NK-92 (cell line): Measurements from ENCODE around the gene CD14.
"Not testable (repeated sequence)": the region's sequence is repeated elsewhere in the genome, so short reads cannot be mapped to it uniquely, and the experiment has no call there.

Experiments
- DNase-seq: peaks from one replicate; lab custom pipeline; 2025; ENCODE audit not compliant: unreplicated experiment; lab: John Stamatoyannopoulos, UW

The CD14 gene

GRCh38 chr5:140633021-140633471 lies at the start of gene CD14:
Gene CD14 (minus strand): TSS chr5:140633175. CDS start chr5:140633071, 104 bp downstream.
- DNase-seq: no peak

- no peak for DNase-seq
These were observed 46.0 kb upstream of the CD14 start for GRCh38 chr5:140678993-140679392.

- no peak for DNase-seq
These were observed 45.0 kb upstream of the CD14 start for GRCh38 chr5:140677947-140678346.

- DNase-seq: no peak
These were observed 41.7 kb upstream of the CD14 start for GRCh38 chr5:140674629-140675028.

- DNase-seq: no peak
These were observed 41.2 kb upstream of the CD14 start for GRCh38 chr5:140674211-140674610.

GRCh38 chr5:140673187-140673976 lies 40.4 kb upstream of the CD14 start, which contains the start of gene DND1:
Gene DND1 (minus strand): TSS chr5:140673576. CDS start chr5:140673542, 34 bp downstream.
- DNase-seq: no peak

- no peak for DNase-seq
These were observed 39.6 kb upstream of the CD14 start for GRCh38 chr5:140672455-140673186.

GRCh38 chr5:140671472-140672125 lies 38.6 kb upstream of the CD14 start:
- DNase-seq: no peak

- DNase-seq: not testable (repeated sequence)
These were observed 38.1 kb upstream of the CD14 start for GRCh38 chr5:140671035-140671434.

GRCh38 chr5:140664359-140665119 lies 31.6 kb upstream of the CD14 start, which contains the start of gene WDR55:
Gene WDR55 (plus strand): TSS chr5:140664904. CDS start chr5:140664913, 9 bp downstream.
- peak; percentile 75 for DNase-seq

GRCh38 chr5:140664030-140664358 lies 31.0 kb upstream of the CD14 start:
- no peak for DNase-seq

- not testable (repeated sequence) for DNase-seq
These were observed 27.4 kb upstream of the CD14 start for GRCh38 chr5:140660371-140660770.

GRCh38 chr5:140658870-140659269 lies 25.9 kb upstream of the CD14 start:
- no peak for DNase-seq

- no peak for DNase-seq
These were observed 14.1 kb upstream of the CD14 start for GRCh38 chr5:140647042-140647419.

GRCh38 chr5:140642718-140643117 lies 9.7 kb upstream of the CD14 start:
- no peak for DNase-seq

- no peak for DNase-seq
These were observed 8.7 kb upstream of the CD14 start for GRCh38 chr5:140641716-140642115.

GRCh38 chr5:140639148-140639981 lies 6.4 kb upstream of the CD14 start, which contains the start of gene TMCO6:
Gene TMCO6 (plus strand): TSS chr5:140639451. CDS start chr5:140639528, 77 bp downstream.
- peak; percentile 82 for DNase-seq

GRCh38 chr5:140638898-140639147 lies 5.8 kb upstream of the CD14 start:
- not testable (repeated sequence) for DNase-seq

GRCh38 chr5:140637371-140638100 lies 4.6 kb upstream of the CD14 start:
- no peak for DNase-seq
